A673 (cell line): Measurements from ENCODE around the gene LRRN3. TPM values are rescaled to one million over a fixed set of nuclear protein-coding genes. Genes with fewer than 3 reads are reported as not detected.

ENCODE experiments used
- BruUV-seq: library from RNA; stranded (reverse); fragments of 400-500 nt; replicated peaks from 2 replicates; lab custom pipeline; 2021; lab: Mats Ljungman, UMichigan
- CTCF ChIA-PET: fragments of 300-600 bp; sonication (Branson Sonifier 250); formaldehyde crosslinking; loops from one replicate; lab custom pipeline; 2022; ENCODE audit warnings: antibody characterized with exemption; lab: Charles Lee
- POLR2A ChIA-PET: fragments of 300-600 bp; sonication (Branson Sonifier 250); formaldehyde crosslinking; loops from one replicate; lab custom pipeline; 2022; ENCODE audit warnings: antibody characterized with exemption; ENCODE audit not compliant: low non-redundant PET; lab: Charles Lee
- DNase-seq: peaks from one replicate; pipeline ENCODE4 v3.0.0-alpha.2; 2015; ENCODE audit warnings: low spot score
- H3K27ac ChIP-seq: fragments of 200-600 bp; sonication (generic); 2 replicates; pipeline ENCODE4 v1.5.1; 2016; ENCODE audit warnings: mixed run types, low read depth, mild to moderate bottlenecking, mixed read lengths, antibody characterized with exemption, low read length; ENCODE audit not compliant: poor library complexity, severe bottlenecking
- H3K27me3 ChIP-seq: fragments of 200-600 bp; sonication (generic); replicated peaks from 2 replicates; pipeline ENCODE4 v1.6.1; 2017; ENCODE audit warnings: mixed run types, low read depth, mild to moderate bottlenecking, mixed read lengths, antibody characterized with exemption, low read length; ENCODE audit not compliant: insufficient read depth, poor library complexity
- H3K36me3 ChIP-seq: fragments of 200-600 bp; sonication (generic); 2 replicates; pipeline ENCODE4 v1.6.1; 2016; ENCODE audit warnings: mixed run types, mild to moderate bottlenecking, mixed read lengths, antibody characterized with exemption, low read length; ENCODE audit not compliant: insufficient read depth, poor library complexity, severe bottlenecking
- H3K4me1 ChIP-seq: fragments of 200-600 bp; sonication (generic); 2 replicates; pipeline ENCODE4 v1.6.1; 2017; ENCODE audit warnings: mixed run types, mild to moderate bottlenecking, mixed read lengths, antibody characterized with exemption, low read length; ENCODE audit not compliant: insufficient read depth, poor library complexity, severe bottlenecking
- H3K4me3 ChIP-seq: fragments of 200-600 bp; sonication (generic); 2 replicates; pipeline ENCODE4 v1.5.1; 2016; ENCODE audit warnings: low read depth, mixed run types, mild to moderate bottlenecking, mixed read lengths, low read length; ENCODE audit not compliant: poor library complexity, severe bottlenecking
- H3K9me3 ChIP-seq: fragments of 200-600 bp; sonication (generic); 2 replicates; pipeline ENCODE4 v1.6.1; 2016; ENCODE audit warnings: mixed run types, low read depth, mild to moderate bottlenecking, mixed read lengths, antibody characterized with exemption, low read length; ENCODE audit not compliant: poor library complexity, severe bottlenecking
- EZH2 ChIP-seq: fragments of 200-600 bp; sonication (generic); IDR thresholded peaks from 2 replicates; pipeline ENCODE4 v1.6.1; 2017; ENCODE audit warnings: borderline replicate concordance, low read depth, mild to moderate bottlenecking, mixed read lengths, antibody characterized with exemption, low read length; ENCODE audit not compliant: poor library complexity, severe bottlenecking
- intact Hi-C: fragments of 100-400 bp; cut with micrococcal nuclease; formaldehyde crosslinking; loops from one replicate; pipeline ENCODE4 v1.10.0; 2022; ENCODE audit not compliant: unreplicated experiment
- total RNA-seq: library from RNA; stranded (reverse); gene quantifications from 2 replicates; pipeline ENCODE4 v1.2.3, GENCODE V29; 2021
- TF ChIP-seq, protein P1 (sequence below): fragments of 300-800, 200-600 bp; sonication (generic); conservative IDR thresholded peaks from 2 replicates; pipeline ENCODE4 v1.5.1; 2017; ENCODE audit warnings: low read depth, mild to moderate bottlenecking, antibody characterized with exemption, low read length, moderate library complexity, mixed read lengths

LRRN3 gene
- total RNA-seq, 1 experiment from 2014 or later, result not detected

DNA sequence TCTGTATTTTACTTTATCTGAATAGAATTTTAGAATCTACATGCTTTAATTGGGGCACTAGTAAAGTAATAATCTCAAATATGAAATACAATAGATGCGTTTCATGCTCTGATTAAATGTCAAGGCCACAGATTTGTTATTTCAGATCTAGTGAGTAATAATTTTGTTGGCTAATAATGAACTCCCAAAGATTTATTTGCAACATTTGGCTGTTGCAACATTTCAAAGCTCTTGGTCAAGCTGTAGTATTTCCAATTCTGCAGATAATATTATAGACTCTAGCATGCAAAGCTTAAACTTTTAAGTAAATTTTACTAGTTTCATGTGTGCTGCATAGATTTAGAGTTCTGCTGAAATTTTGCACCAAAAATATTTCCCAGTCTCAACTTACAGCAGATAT lies 16.7 kb downstream of the LRRN3 start:
- no peak overlapping the region for H3K4me3 ChIP-seq
- no peaks in the 10 kb centered on the region for H3K36me3 ChIP-seq
- H3K4me1 ChIP-seq, result no peaks in the 10 kb centered on the region
- H3K27ac ChIP-seq, result no peak overlapping the region
- no TSS peak for BruUV-seq
- no peaks in the 10 kb centered on the region for H3K27me3 ChIP-seq
- intact Hi-C loops, result no loop called here
- no peak for DNase-seq
- CTCF ChIA-PET, result no interaction called here
- no peak for TF ChIP-seq EZH2
- TF ChIP-seq, protein P1, sequence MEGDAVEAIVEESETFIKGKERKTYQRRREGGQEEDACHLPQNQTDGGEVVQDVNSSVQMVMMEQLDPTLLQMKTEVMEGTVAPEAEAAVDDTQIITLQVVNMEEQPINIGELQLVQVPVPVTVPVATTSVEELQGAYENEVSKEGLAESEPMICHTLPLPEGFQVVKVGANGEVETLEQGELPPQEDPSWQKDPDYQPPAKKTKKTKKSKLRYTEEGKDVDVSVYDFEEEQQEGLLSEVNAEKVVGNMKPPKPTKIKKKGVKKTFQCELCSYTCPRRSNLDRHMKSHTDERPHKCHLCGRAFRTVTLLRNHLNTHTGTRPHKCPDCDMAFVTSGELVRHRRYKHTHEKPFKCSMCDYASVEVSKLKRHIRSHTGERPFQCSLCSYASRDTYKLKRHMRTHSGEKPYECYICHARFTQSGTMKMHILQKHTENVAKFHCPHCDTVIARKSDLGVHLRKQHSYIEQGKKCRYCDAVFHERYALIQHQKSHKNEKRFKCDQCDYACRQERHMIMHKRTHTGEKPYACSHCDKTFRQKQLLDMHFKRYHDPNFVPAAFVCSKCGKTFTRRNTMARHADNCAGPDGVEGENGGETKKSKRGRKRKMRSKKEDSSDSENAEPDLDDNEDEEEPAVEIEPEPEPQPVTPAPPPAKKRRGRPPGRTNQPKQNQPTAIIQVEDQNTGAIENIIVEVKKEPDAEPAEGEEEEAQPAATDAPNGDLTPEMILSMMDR, result no peak
- POLR2A ChIA-PET, result no interaction called here
- no peaks in the 10 kb centered on the region for H3K9me3 ChIP-seq

DNA sequence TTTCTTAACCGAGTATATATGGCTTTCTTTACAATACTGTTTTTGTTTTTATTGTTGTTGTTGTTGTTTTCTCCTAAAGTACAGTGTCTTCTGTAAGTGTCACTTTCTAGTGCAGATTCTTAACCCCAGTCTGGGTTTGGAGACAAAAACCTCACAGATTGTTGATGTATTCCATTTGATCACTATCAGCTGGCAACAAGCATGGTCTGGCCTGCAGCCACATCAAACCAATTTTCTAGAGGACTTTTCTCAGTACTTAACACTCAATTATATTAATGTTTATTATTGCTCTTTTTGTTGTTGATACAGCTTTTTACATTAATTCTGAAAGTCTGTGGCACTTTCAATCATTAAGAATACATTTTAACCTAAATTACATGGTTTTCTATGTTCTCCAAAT lies 17.1 kb downstream of the LRRN3 start:
- BruUV-seq, result no TSS peak
- no peak overlapping the region for H3K27ac ChIP-seq
- no peaks in the 10 kb centered on the region for H3K4me1 ChIP-seq
- H3K36me3 ChIP-seq, result no peaks in the 10 kb centered on the region
- TF ChIP-seq EZH2, result no peak
- TF ChIP-seq, protein P1, result no peak
- CTCF ChIA-PET, result no interaction called here
- H3K4me3 ChIP-seq, result no peak overlapping the region
- no peaks in the 10 kb centered on the region for H3K27me3 ChIP-seq
- intact Hi-C loops, result no loop called here
- POLR2A ChIA-PET, result no interaction called here
- no peak for DNase-seq
- H3K9me3 ChIP-seq, result no peaks in the 10 kb centered on the region

DNA sequence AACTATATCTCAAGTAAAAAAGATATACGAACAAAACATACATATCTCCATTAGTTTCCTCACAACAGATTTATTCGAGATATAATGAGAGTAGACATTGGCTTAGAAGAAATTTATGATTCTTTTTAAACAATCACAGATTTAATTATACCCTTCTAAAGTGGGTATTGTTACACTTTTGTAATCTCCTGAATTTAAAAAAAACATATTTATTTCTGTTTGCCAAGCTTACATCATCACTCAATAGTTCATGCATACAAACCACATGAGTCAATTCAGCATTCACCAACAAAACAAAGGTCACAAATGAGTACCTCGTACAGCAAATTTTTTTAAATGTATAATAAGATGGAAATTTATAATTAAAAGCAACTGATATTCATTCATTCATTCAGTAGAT lies 17.6 kb downstream of the LRRN3 start:
- Histone ChIP-seq H3K4me3 (no peak overlapping the region), H3K4me1 (no peaks in the 10 kb centered on the region), H3K27ac (no peak overlapping the region), H3K36me3 (no peaks in the 10 kb centered on the region), H3K27me3 (no peaks in the 10 kb centered on the region), H3K9me3 (no peaks in the 10 kb centered on the region)
- POLR2A ChIA-PET, result no interaction called here
- intact Hi-C loops, result no loop called here
- CTCF ChIA-PET, result no interaction called here
- no peak for TF ChIP-seq EZH2
- TF ChIP-seq, protein P1, result no peak
- no peak for DNase-seq
- BruUV-seq, result no TSS peak
